WERI-Rb-1 (cell line): ENCODE measurements around the gene NDFIP1.

ENCODE experiments used
- DNase-seq: peaks from one replicate; pipeline ENCODE4 v3.0.0-alpha.2; 2020
- H3K27ac ChIP-seq: fragments of 250-450 bp; sonication (Bioruptor Pico); 2 replicates; pipeline ENCODE4 v1.5.1; 2020; ENCODE audit warnings: mild to moderate bottlenecking, moderate library complexity
- H3K27me3 ChIP-seq: fragments of 250-450 bp; sonication (Bioruptor Pico); 2 replicates; pipeline ENCODE4 v1.5.1; 2021; ENCODE audit warnings: mild to moderate bottlenecking, low read depth, moderate library complexity; ENCODE audit not compliant: insufficient read depth, severe bottlenecking
- H3K36me3 ChIP-seq: fragments of 250-450 bp; sonication (Bioruptor Pico); 2 replicates; pipeline ENCODE4 v1.5.1; 2020; ENCODE audit warnings: mild to moderate bottlenecking, moderate library complexity
- H3K4me3 ChIP-seq: 2 replicates; pipeline ENCODE4 v1.5.1; 2011; ENCODE audit warnings: low read depth, mild to moderate bottlenecking, control low read depth, low read length
- H3K9me3 ChIP-seq: fragments of 250-450 bp; sonication (Bioruptor Pico); 2 replicates; pipeline ENCODE4 v1.5.1; 2021; ENCODE audit warnings: mild to moderate bottlenecking, moderate library complexity; ENCODE audit not compliant: severe bottlenecking
- CTCF ChIP-seq: IDR thresholded peaks from 2 replicates; pipeline ENCODE4 v1.5.1; 2011; ENCODE audit warnings: low read depth, mild to moderate bottlenecking, control low read depth, inconsistent platforms, low read length

NDFIP1 gene

GRCh38 chr5:142118155-142118686, 9.6 kb downstream of the NDFIP1 start:
- Histone ChIP-seq H3K4me3 (no peak overlapping the region), H3K27me3 (no peaks in the 10 kb centered on the region), H3K9me3 (no peaks in the 10 kb centered on the region), H3K27ac (no peak overlapping the region), H3K36me3 (peaks cover 9% of the 10 kb centered on the region)
- no peak for DNase-seq
- TF ChIP-seq CTCF = no peak

GRCh38 chr5:142119051-142119625, 10.6 kb downstream of the NDFIP1 start:
- no peaks in the 10 kb centered on the region for H3K9me3 ChIP-seq
- TF ChIP-seq CTCF = no peak
- H3K27me3 ChIP-seq = no peaks in the 10 kb centered on the region
- H3K36me3 ChIP-seq = peaks cover 9% of the 10 kb centered on the region
- H3K27ac ChIP-seq = no peak overlapping the region
- DNase-seq = no peak
- no peak overlapping the region for H3K4me3 ChIP-seq

GRCh38 chr5:142120247-142120935, 11.8 kb downstream of the NDFIP1 start:
- Histone ChIP-seq H3K9me3 (no peaks in the 10 kb centered on the region), H3K36me3 (peaks cover 9% of the 10 kb centered on the region), H3K4me3 (no peak overlapping the region), H3K27me3 (no peaks in the 10 kb centered on the region), H3K27ac (no peak overlapping the region)
- no peak for DNase-seq
- TF ChIP-seq CTCF = no peak

GRCh38 chr5:142122121-142122520, 13.5 kb downstream of the NDFIP1 start:
- Histone ChIP-seq H3K27me3 (no peaks in the 10 kb centered on the region), H3K9me3 (no peaks in the 10 kb centered on the region), H3K4me3 (no peak overlapping the region), H3K27ac (no peak overlapping the region), H3K36me3 (peaks cover 9% of the 10 kb centered on the region)
- DNase-seq = no peak
- no peak for TF ChIP-seq CTCF

- Histone ChIP-seq H3K4me3 (no peak overlapping the region), H3K36me3 (peaks cover 9% of the 10 kb centered on the region), H3K27me3 (no peaks in the 10 kb centered on the region), H3K9me3 (no peaks in the 10 kb centered on the region), H3K27ac (no peak overlapping the region)
- no peak for DNase-seq
- TF ChIP-seq CTCF = no peak
Observed at GRCh38 chr5:142125378-142125777, 16.8 kb downstream of the NDFIP1 start.
